Lung (tissue), 12 donors: Measurements from ENCODE around the gene WSB1. TPM values are rescaled to one million over a fixed set of nuclear protein-coding genes. Genes with fewer than 3 reads are reported as not detected.

Experiments
- ATAC-seq: fragments of 200-7000 bp; cut with Tn5 transposase; one replicate; pipeline ENCODE4 v1.9.1; 2020; ENCODE audit warnings: moderate number of reproducible peaks; ENCODE audit not compliant: insufficient read depth, low FRiP score
- DNase-seq, 3 donors: peaks; one replicate each; pipeline ENCODE4 v3.0.0-alpha.2; 2013 to 2017
- H3K27ac ChIP-seq, 2 donors: one replicate each; pipeline ENCODE4 v1.5.1; 2013; ENCODE audit warnings: mild to moderate bottlenecking in 2 of 2, moderate library complexity in 2 of 2, control low read depth in 1 of 2, inconsistent platforms in 1 of 2, low read depth in 1 of 2, low read length in 1 of 2
- H3K27me3 ChIP-seq, 3 donors: one replicate each; pipeline ENCODE4 v1.5.1; 2013; ENCODE audit warnings: low read length in 2 of 3; ENCODE audit not compliant: control insufficient read depth in 3 of 3, insufficient read depth in 3 of 3
- H3K36me3 ChIP-seq, 4 donors: one replicate each; pipeline ENCODE4 v1.5.1; 2013; ENCODE audit warnings: low read length in 4 of 4, mild to moderate bottlenecking in 1 of 4, moderate library complexity in 1 of 4; ENCODE audit not compliant: control insufficient read depth in 4 of 4, insufficient read depth in 4 of 4
- H3K4me1 ChIP-seq, 5 donors: one replicate each; pipeline ENCODE4 v1.5.1; 2013; ENCODE audit warnings: low read length in 5 of 5, mild to moderate bottlenecking in 2 of 5, moderate library complexity in 1 of 5; ENCODE audit not compliant: control insufficient read depth in 5 of 5, insufficient read depth in 5 of 5
- H3K4me3 ChIP-seq: one replicate; pipeline ENCODE4 v1.5.1; 2013; ENCODE audit warnings: mild to moderate bottlenecking, control low read depth, moderate library complexity
- H3K9ac ChIP-seq, 2 donors: one replicate each; pipeline ENCODE4 v1.5.1; 2013; ENCODE audit warnings: low read length in 2 of 2, control low read depth in 1 of 2; ENCODE audit not compliant: insufficient read depth in 1 of 2
- H3K9me3 ChIP-seq, 4 donors: one replicate each; pipeline ENCODE4 v1.5.1; 2013; ENCODE audit warnings: low read length in 3 of 4, mild to moderate bottlenecking in 1 of 4, moderate library complexity in 1 of 4; ENCODE audit not compliant: control insufficient read depth in 4 of 4, insufficient read depth in 3 of 4
- CTCF ChIP-seq: IDR thresholded peaks from 2 replicates; pipeline ENCODE4 v1.5.1; 2012; ENCODE audit warnings: mild to moderate bottlenecking; ENCODE audit errors: control extremely low read depth, extremely low read depth
- WGBS, 2 donors: extraction: QIAGEN DNeasy Blood & Tissue Kit; methylation state at CpG; one replicate each; pipeline ENCODE4 v1.1.7; 2013; 5-methylcytosine and 5-hydroxymethylcytosine counted together
- polyA plus RNA-seq, 2 donors: library from polyadenylated mRNA; stranded (reverse); fragments of 200-250 nt; gene quantifications; one replicate each; pipeline ENCODE4 v1.2.1, GENCODE V29; 2013
- total RNA-seq, 2 donors: library from RNA; depleted of rRNA in 1 of 2; stranded (reverse); fragments of >200 nt in 1 of 2; gene quantifications; one replicate each; pipeline ENCODE4 v1.2.1, GENCODE V29; 2014 to 2021
- donor health status: control.
- donor health status: control.
- donor health status: Bipolar disorder and iron deficiency.
- donor health status: healthy.
- donor health status: DM: yes; HTN: yes; CAD: no.

Gene WSB1
- total and polyA plus RNA-seq, 4 donors: 181 to 748 (median 268) TPM

- peaks cover 29 to 62% (median 35%) of the 10 kb centered on the region in 4 donors for H3K36me3 ChIP-seq
- TF ChIP-seq CTCF: no peak
- WGBS, 2 donors: 46 to 67% methylated on average over 6 of the region's 6 CpGs
- peaks cover 3 to 21% (median 16%) of the 10 kb centered on the region in 5 donors for H3K4me1 ChIP-seq
- no peaks in the 10 kb centered on the region for H3K9me3 ChIP-seq
- no peaks in the 10 kb centered on the region for H3K27me3 ChIP-seq
- no peak overlapping the region for H3K9ac ChIP-seq
- DNase-seq (peak; percentile 78 to 90 (median 84)), ATAC-seq (no peak)
- H3K4me3 ChIP-seq: no peak overlapping the region
- H3K27ac ChIP-seq: peak overlapping the region in 1 of 2 donors; percentile 59
Measured at GRCh38 chr17:27315322-27315721, 21.4 kb downstream of the WSB1 start.

GRCh38 chr17:27315796-27316465 is 22.0 kb downstream of the WSB1 start:
- H3K9ac ChIP-seq: no peak overlapping the region
- H3K4me3 ChIP-seq: no peak overlapping the region
- H3K36me3 ChIP-seq: peaks cover 26 to 56% (median 31%) of the 10 kb centered on the region in 4 donors
- peak overlapping the region in 1 of 2 donors; percentile 31 for H3K27ac ChIP-seq
- H3K9me3 ChIP-seq: no peaks in the 10 kb centered on the region
- TF ChIP-seq CTCF: no peak
- no peaks in the 10 kb centered on the region for H3K27me3 ChIP-seq
- no peak for DNase-seq
- no peak for ATAC-seq
- 74 to 88% methylated on average over 7 of the region's 7 CpGs for WGBS, 2 donors
- peaks cover 3 to 21% (median 14%) of the 10 kb centered on the region in 5 donors for H3K4me1 ChIP-seq

GRCh38 chr17:27318228-27318627 is 24.3 kb downstream of the WSB1 start:
- no peak overlapping the region for H3K9ac ChIP-seq
- H3K4me3 ChIP-seq: no peak overlapping the region
- H3K27me3 ChIP-seq: no peaks in the 10 kb centered on the region
- no peak for TF ChIP-seq CTCF
- H3K36me3 ChIP-seq: peaks cover 13 to 36% (median 20%) of the 10 kb centered on the region in 4 donors
- ATAC-seq: no peak
- peak in 1 of 3 donors; percentile 34 for DNase-seq
- H3K27ac ChIP-seq: peak overlapping the region in 1 of 2 donors; percentile 7
- 87 to 91% methylated on average over 4 of the region's 4 CpGs for WGBS, 2 donors
- H3K9me3 ChIP-seq: no peaks in the 10 kb centered on the region
- peaks cover 3 to 22% (median 14%) of the 10 kb centered on the region in 5 donors for H3K4me1 ChIP-seq
